HepG2 (cell line): ENCODE data around the gene SMIM38. TPM values are rescaled to one million over a fixed set of nuclear protein-coding genes. Genes with fewer than 3 reads are reported as not detected.

Experiments
- AKAP8 ChIP-seq: sonication (generic); formaldehyde crosslinking; IDR thresholded peaks from 2 replicates; pipeline ENCODE4 v1.5.1; 2020; ENCODE audit warnings: mild to moderate bottlenecking, missing genetic modification reagents
- CREB1 ChIP-seq, 2 experiments: fragments of 450-650 bp in 1 of 2; IDR thresholded peaks; 2 replicates each; pipeline ENCODE4 v1.6.1; 2016 to 2017; ENCODE audit warnings: control low read depth in 1 of 2, mild to moderate bottlenecking in 1 of 2, missing compliant biosample characterization in 1 of 2, missing genetic modification characterization in 1 of 2
- FLYWCH1 ChIP-seq: sonication (generic); formaldehyde crosslinking; IDR thresholded peaks from 2 replicates; pipeline ENCODE4 v1.8.1; 2023; ENCODE audit warnings: mild to moderate bottlenecking, missing genetic modification reagents
- GATAD2A ChIP-seq: IDR thresholded peaks from 2 replicates; pipeline ENCODE4 v1.6.1; 2016
- HMG20B ChIP-seq: conservative IDR thresholded peaks from 2 replicates; pipeline ENCODE4 v1.6.1; 2016; ENCODE audit warnings: missing genetic modification reagents, missing compliant biosample characterization
- KDM2A ChIP-seq: sonication (generic); formaldehyde crosslinking; IDR thresholded peaks from 2 replicates; pipeline ENCODE4 v1.4.0; 2020; ENCODE audit warnings: low read depth, missing genetic modification reagents, borderline replicate concordance
- KDM3A ChIP-seq: IDR thresholded peaks from 2 replicates; pipeline ENCODE4 v1.6.1; 2018; ENCODE audit warnings: low read depth, missing compliant biosample characterization
- PAF1 ChIP-seq: IDR thresholded peaks from 2 replicates; pipeline ENCODE4 v1.6.1; 2016; ENCODE audit warnings: missing genetic modification reagents, missing compliant biosample characterization
- PHF8 ChIP-seq: sonication (generic); formaldehyde crosslinking; IDR thresholded peaks from 2 replicates; pipeline ENCODE4 v1.5.0; 2020; ENCODE audit warnings: missing genetic modification reagents
- RFXAP ChIP-seq: sonication (generic); formaldehyde crosslinking; IDR thresholded peaks from 2 replicates; pipeline ENCODE4 v1.4.0; 2020; ENCODE audit warnings: missing genetic modification reagents, borderline replicate concordance
- SIN3B ChIP-seq: fragments of 150-350 bp; IDR thresholded peaks from 2 replicates; pipeline ENCODE4 v1.6.1; 2014; ENCODE audit warnings: low read length
- SMARCE1 ChIP-seq: fragments of 450-650 bp; IDR thresholded peaks from 2 replicates; pipeline ENCODE4 v1.6.1; 2017; ENCODE audit warnings: borderline replicate concordance
- YEATS4 ChIP-seq: sonication (generic); formaldehyde crosslinking; IDR thresholded peaks from 2 replicates; pipeline ENCODE4 v1.4.0; 2020; ENCODE audit warnings: missing genetic modification reagents, borderline replicate concordance
- ZBTB8A ChIP-seq: sonication (generic); formaldehyde crosslinking; IDR thresholded peaks from 2 replicates; pipeline ENCODE4 v1.4.0; 2020; ENCODE audit warnings: mild to moderate bottlenecking, low read depth, missing genetic modification reagents, borderline replicate concordance
- ZIK1 ChIP-seq: sonication (generic); formaldehyde crosslinking; IDR thresholded peaks from 2 replicates; pipeline ENCODE4 v1.5.0; 2020; ENCODE audit warnings: mild to moderate bottlenecking, low read depth, missing genetic modification reagents, borderline replicate concordance
- ZNF329 ChIP-seq: sonication (generic); formaldehyde crosslinking; IDR thresholded peaks from 2 replicates; pipeline ENCODE4 v1.9.0; 2021; ENCODE audit warnings: low read depth, mild to moderate bottlenecking, missing genetic modification reagents
- ZNF350 ChIP-seq: sonication (generic); formaldehyde crosslinking; IDR thresholded peaks from 2 replicates; pipeline ENCODE4 v1.4.0; 2020; ENCODE audit warnings: mild to moderate bottlenecking, low read depth, missing genetic modification reagents, borderline replicate concordance
- ZNF546 ChIP-seq: sonication (generic); formaldehyde crosslinking; conservative IDR thresholded peaks from 2 replicates; pipeline ENCODE4 v1.8.1; 2023; ENCODE audit warnings: mild to moderate bottlenecking, missing genetic modification reagents
- ZNF605 ChIP-seq: sonication (generic); formaldehyde crosslinking; IDR thresholded peaks from 2 replicates; pipeline ENCODE4 v1.8.0; 2022; ENCODE audit warnings: mild to moderate bottlenecking, missing genetic modification reagents
- ZNF766 ChIP-seq: sonication (generic); formaldehyde crosslinking; IDR thresholded peaks from 2 replicates; pipeline ENCODE4 v1.5.0; 2020; ENCODE audit warnings: missing genetic modification reagents, borderline replicate concordance
- polyA plus RNA-seq, 8 experiments: library from polyadenylated mRNA; depleted of rRNA in 3 of 8; stranded (reverse) in 7 of 8; unstranded in 1 of 8; fragments of >200 nt; fragmentation: Illumina TruSeq in 4 of 8; extraction: Trizol in 4 of 8; gene quantifications; 2 replicates each; pipeline versions ENCODE4 v1.2.1 to v1.2.3, GENCODE V29; 2011 to 2016; ENCODE audit warnings: low read depth in 4 of 8, missing spikeins in 1 of 8, mixed read lengths in 1 of 8; ENCODE audit not compliant: insufficient read depth in 1 of 8
- total RNA-seq, 5 experiments: library from RNA; depleted of rRNA; stranded (reverse); fragments of >200 nt; fragmentation: Illumina TruSeq; extraction: Trizol; gene quantifications; 2 replicates each; pipeline ENCODE4 v1.2.3, GENCODE V29; 2016; ENCODE audit warnings: low read depth in 1 of 5
- TF ChIP-seq, protein P1 (sequence below): fragments of 450-650 bp; IDR thresholded peaks from 2 replicates; pipeline ENCODE4 v1.6.1; 2017; ENCODE audit warnings: mild to moderate bottlenecking
- TF ChIP-seq, protein P2 (sequence below): sonication (generic); formaldehyde crosslinking; IDR thresholded peaks from 2 replicates; pipeline ENCODE4 v1.5.1; 2020; ENCODE audit warnings: missing genetic modification reagents, mild to moderate bottlenecking, borderline replicate concordance
- TF ChIP-seq, protein P3 (sequence below): sonication (generic); formaldehyde crosslinking; IDR thresholded peaks from 2 replicates; pipeline ENCODE4 v1.4.0; 2020; ENCODE audit warnings: missing genetic modification reagents
- TF ChIP-seq, protein P4 (sequence below): sonication (generic); formaldehyde crosslinking; IDR thresholded peaks from 2 replicates; pipeline ENCODE4 v1.4.0; 2020; ENCODE audit warnings: missing genetic modification reagents

SMIM38 gene
- total and polyA plus RNA-seq, 2 of the 13 experiments (the other 11 are each of a cell fraction or from before 2014, with no cell fraction given): 0.30 to 0.40 TPM

DNA sequence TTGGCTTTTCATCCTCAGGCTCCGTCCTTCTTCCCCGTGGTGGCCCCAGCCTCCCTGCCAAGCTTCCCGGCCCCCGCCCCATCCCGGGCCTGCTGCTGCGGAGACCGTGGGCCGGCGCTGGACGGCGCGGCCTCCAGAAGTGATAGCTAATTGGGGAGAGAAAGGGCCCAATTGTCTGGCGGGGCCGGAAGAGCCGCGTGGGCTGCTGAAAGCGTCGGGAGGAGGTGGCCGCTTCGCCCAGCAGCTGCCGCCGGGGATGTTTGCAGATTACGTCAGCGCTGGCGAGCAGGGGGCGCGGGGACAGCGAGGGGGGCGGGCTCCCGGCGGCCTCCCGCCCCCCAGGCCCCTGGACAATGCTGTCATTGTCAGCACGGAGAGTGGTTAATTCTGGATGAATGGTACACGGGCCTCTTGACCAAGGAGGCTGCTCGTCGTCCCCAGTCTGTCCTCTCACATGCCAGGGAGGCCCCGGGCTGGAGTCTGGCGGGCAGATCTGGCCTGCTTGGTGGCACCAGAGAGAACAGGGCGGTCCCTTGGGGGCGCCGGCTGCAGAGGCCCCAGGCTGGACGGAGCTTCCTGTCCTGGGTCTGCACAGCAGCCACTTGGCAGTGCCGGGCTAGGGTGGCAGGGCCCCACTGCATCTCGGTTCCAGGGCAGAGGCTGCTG lies 1.6 kb downstream of the SMIM38 start (continued):
- TF ChIP-seq, protein P1, sequence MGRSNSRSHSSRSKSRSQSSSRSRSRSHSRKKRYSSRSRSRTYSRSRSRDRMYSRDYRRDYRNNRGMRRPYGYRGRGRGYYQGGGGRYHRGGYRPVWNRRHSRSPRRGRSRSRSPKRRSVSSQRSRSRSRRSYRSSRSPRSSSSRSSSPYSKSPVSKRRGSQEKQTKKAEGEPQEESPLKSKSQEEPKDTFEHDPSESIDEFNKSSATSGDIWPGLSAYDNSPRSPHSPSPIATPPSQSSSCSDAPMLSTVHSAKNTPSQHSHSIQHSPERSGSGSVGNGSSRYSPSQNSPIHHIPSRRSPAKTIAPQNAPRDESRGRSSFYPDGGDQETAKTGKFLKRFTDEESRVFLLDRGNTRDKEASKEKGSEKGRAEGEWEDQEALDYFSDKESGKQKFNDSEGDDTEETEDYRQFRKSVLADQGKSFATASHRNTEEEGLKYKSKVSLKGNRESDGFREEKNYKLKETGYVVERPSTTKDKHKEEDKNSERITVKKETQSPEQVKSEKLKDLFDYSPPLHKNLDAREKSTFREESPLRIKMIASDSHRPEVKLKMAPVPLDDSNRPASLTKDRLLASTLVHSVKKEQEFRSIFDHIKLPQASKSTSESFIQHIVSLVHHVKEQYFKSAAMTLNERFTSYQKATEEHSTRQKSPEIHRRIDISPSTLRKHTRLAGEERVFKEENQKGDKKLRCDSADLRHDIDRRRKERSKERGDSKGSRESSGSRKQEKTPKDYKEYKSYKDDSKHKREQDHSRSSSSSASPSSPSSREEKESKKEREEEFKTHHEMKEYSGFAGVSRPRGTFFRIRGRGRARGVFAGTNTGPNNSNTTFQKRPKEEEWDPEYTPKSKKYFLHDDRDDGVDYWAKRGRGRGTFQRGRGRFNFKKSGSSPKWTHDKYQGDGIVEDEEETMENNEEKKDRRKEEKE: no peak
- TF ChIP-seq ZBTB8A (CRISPR knock-in tag): no peak
- TF ChIP-seq SMARCE1: no peak
- TF ChIP-seq KDM3A: no peak
- peak; percentile 58; the same call in 1 of the 2 replicates for TF ChIP-seq ZNF546
- TF ChIP-seq PAF1 (CRISPR knock-in tag): no peak
- TF ChIP-seq, protein P2, sequence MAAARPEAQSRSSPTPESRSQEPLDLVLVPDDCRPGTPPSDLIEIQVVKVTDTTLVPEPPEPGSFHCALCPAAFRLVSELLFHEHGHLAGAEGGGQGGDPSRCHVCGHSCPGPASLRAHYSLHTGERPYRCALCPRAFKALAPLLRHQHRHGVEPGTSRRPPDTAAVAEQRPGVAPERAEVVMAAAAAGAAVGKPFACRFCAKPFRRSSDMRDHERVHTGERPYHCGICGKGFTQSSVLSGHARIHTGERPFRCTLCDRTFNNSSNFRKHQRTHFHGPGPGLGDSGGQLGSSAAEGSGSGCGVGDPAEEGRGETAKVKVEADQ: 0 out of 2 replicates have a peak, but pooled peaks have one; percentile 33
- TF ChIP-seq KDM2A: peak; percentile 51; the same call in 1 of the 2 replicates
- TF ChIP-seq AKAP8: 0 out of 2 replicates have a peak, but pooled peaks have one; percentile 27
- TF ChIP-seq RFXAP (CRISPR knock-in tag): 0 out of 2 replicates have a peak, but pooled peaks have one; percentile 61
- TF ChIP-seq HMG20B (CRISPR knock-in tag): no peak
- 0 out of 2 replicates have a peak, but pooled peaks have one; percentile 47 for TF ChIP-seq GATAD2A
- TF ChIP-seq SIN3B: no peak
- 0 out of 2 replicates have a peak, but pooled peaks have one; percentile 21 for TF ChIP-seq ZIK1 (CRISPR knock-in tag)
- no peak for TF ChIP-seq FLYWCH1
- TF ChIP-seq ZNF766 (CRISPR knock-in tag): no peak
- TF ChIP-seq YEATS4 (CRISPR knock-in tag): peak; percentile 50
- peak; percentile 55 for TF ChIP-seq CREB1 (IDR thresholded peaks at IDR 0.05)
- peak; percentile 55 for TF ChIP-seq CREB1 (CRISPR knock-in tag; IDR thresholded peaks at IDR 0.05)
- no peak for TF ChIP-seq ZNF605
- TF ChIP-seq, protein P3, sequence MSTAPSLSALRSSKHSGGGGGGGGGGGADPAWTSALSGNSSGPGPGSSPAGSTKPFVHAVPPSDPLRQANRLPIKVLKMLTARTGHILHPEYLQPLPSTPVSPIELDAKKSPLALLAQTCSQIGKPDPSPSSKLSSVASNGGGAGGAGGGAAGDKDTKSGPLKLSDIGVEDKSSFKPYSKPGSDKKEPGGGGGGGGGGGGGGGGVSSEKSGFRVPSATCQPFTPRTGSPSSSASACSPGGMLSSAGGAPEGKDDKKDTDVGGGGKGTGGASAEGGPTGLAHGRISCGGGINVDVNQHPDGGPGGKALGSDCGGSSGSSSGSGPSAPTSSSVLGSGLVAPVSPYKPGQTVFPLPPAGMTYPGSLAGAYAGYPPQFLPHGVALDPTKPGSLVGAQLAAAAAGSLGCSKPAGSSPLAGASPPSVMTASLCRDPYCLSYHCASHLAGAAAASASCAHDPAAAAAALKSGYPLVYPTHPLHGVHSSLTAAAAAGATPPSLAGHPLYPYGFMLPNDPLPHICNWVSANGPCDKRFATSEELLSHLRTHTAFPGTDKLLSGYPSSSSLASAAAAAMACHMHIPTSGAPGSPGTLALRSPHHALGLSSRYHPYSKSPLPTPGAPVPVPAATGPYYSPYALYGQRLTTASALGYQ (CRISPR knock-in tag): peak; percentile 68; the same call in 1 of the 2 replicates
- TF ChIP-seq ZNF350: 0 out of 2 replicates have a peak, but pooled peaks have one; percentile 17
- TF ChIP-seq PHF8 (CRISPR knock-in tag): peak; percentile 63
- no peak for TF ChIP-seq ZNF329
- TF ChIP-seq, protein P4, sequence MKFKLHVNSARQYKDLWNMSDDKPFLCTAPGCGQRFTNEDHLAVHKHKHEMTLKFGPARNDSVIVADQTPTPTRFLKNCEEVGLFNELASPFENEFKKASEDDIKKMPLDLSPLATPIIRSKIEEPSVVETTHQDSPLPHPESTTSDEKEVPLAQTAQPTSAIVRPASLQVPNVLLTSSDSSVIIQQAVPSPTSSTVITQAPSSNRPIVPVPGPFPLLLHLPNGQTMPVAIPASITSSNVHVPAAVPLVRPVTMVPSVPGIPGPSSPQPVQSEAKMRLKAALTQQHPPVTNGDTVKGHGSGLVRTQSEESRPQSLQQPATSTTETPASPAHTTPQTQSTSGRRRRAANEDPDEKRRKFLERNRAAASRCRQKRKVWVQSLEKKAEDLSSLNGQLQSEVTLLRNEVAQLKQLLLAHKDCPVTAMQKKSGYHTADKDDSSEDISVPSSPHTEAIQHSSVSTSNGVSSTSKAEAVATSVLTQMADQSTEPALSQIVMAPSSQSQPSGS (CRISPR knock-in tag): peak; percentile 97
